GM21786 (cell line): Measurements from ENCODE around the gene DOCK2.
"Not testable (repeated sequence)": the region's sequence is repeated elsewhere in the genome, so short reads cannot be mapped to it uniquely, and the experiment has no call there.

ENCODE experiments used
- ATAC-seq: cut with Tn5 transposase; IDR thresholded peaks from one replicate; pipeline ENCODE4 v1.9.1; 2021; ENCODE audit not compliant: unreplicated experiment

The DOCK2 gene

GRCh38 chr5:169923988-169924387 is 286.9 kb downstream of the DOCK2 start:
- peak; percentile 74 for ATAC-seq

- ATAC-seq: no peak
Measured at GRCh38 chr5:169933127-169933526, 296.1 kb downstream of the DOCK2 start.

- no peak for ATAC-seq
Measured at GRCh38 chr5:169933616-169934015, 296.5 kb downstream of the DOCK2 start.

- ATAC-seq: no peak
Measured at GRCh38 chr5:169934990-169935389, 297.9 kb downstream of the DOCK2 start.

GRCh38 chr5:169935762-169936161 is 298.7 kb downstream of the DOCK2 start:
- no peak for ATAC-seq

- no peak for ATAC-seq
Measured at GRCh38 chr5:169938439-169938838, 301.4 kb downstream of the DOCK2 start.

- ATAC-seq: no peak
Measured at GRCh38 chr5:169939731-169940130, 302.7 kb downstream of the DOCK2 start.

GRCh38 chr5:169941542-169941941 is 304.5 kb downstream of the DOCK2 start:
- no peak for ATAC-seq

GRCh38 chr5:169942181-169942580 is 305.1 kb downstream of the DOCK2 start:
- ATAC-seq: no peak

- ATAC-seq: no peak
Measured at GRCh38 chr5:169943026-169943425, 306.0 kb downstream of the DOCK2 start.

GRCh38 chr5:169944115-169944514 is 307.0 kb downstream of the DOCK2 start:
- ATAC-seq: no peak

- ATAC-seq: no peak
Measured at GRCh38 chr5:169944922-169945680, 308.0 kb downstream of the DOCK2 start.

GRCh38 chr5:169945831-169946261 is 308.8 kb downstream of the DOCK2 start:
- ATAC-seq: no peak

GRCh38 chr5:169946743-169947295 is 309.7 kb downstream of the DOCK2 start:
- no peak for ATAC-seq

- no peak for ATAC-seq
Measured at GRCh38 chr5:169950333-169950732, 313.3 kb downstream of the DOCK2 start.

GRCh38 chr5:169953196-169953595 is 316.1 kb downstream of the DOCK2 start:
- ATAC-seq: not testable (repeated sequence)

- no peak for ATAC-seq
Measured at GRCh38 chr5:169954786-169955185, 317.7 kb downstream of the DOCK2 start.

GRCh38 chr5:169956126-169956525 is 319.1 kb downstream of the DOCK2 start:
- no peak for ATAC-seq

- ATAC-seq: no peak
Measured at GRCh38 chr5:169956756-169957155, 319.7 kb downstream of the DOCK2 start.

GRCh38 chr5:169958278-169958677 is 321.2 kb downstream of the DOCK2 start:
- no peak for ATAC-seq

- no peak for ATAC-seq
Measured at GRCh38 chr5:169960659-169961058, 323.6 kb downstream of the DOCK2 start.

GRCh38 chr5:169964246-169964645 is 327.2 kb downstream of the DOCK2 start:
- ATAC-seq: no peak

- no peak for ATAC-seq
Measured at GRCh38 chr5:169970339-169970738, 333.3 kb downstream of the DOCK2 start.
